ENCODE results near the gene GDI1. TPM values are rescaled to one million over a fixed set of nuclear protein-coding genes. Genes with fewer than 3 reads are reported as not detected.

GDI1 gene
- total and polyA plus RNA-seq, 9 of the 15 experiments (the other 6 are each of a cell fraction or from before 2014, with no cell fraction given): 0.97 to 82.6 (median 37.5) TPM

DNA sequence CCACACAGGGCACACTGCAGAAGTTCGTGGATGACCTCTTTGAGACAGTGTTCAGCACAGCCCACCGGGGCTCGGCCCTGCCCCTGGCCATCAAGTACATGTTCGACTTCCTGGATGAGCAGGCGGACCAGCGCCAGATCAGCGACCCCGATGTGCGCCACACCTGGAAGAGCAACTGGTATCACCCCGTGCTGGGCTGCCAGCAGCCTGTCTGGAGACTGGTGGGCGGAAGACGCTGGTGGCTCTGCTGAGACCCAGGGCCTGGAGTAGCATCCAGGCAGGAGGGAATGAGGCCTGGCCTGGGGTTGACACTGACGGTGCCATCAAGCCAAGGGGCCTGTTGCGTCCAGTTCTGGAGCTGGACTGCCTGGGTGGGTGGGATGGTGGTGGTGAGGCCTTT is 33.5 kb downstream of the GDI1 start:
- Histone ChIP-seq H3K27ac (ENCODE audit: extremely low read depth, low read depth, low read length) (no peak overlapping the region), H2AFZ (ENCODE audit: low read depth, low read length) (no peak overlapping the region), H3K4me3 (no peak overlapping the region), H3K79me2 (ENCODE audit: control insufficient read depth, insufficient read depth, low read length) (no peaks in the 10 kb centered on the region), H3K9ac (ENCODE audit: insufficient read depth in 1 of 2, low read depth in 2 of 2, low read length in 2 of 2) (no peak overlapping the region; a peak in 1 of 4 replicates), H4K20me1 (replicated peaks; ENCODE audit: control insufficient read depth, insufficient read depth, low read length) (no peaks in the 10 kb centered on the region), H3K4me1 (replicated peaks in 1 of 2; ENCODE audit: control insufficient read depth in 2 of 2, insufficient read depth in 2 of 2, low read length in 2 of 2) (peaks cover 0 to 14% of the 10 kb centered on the region in 2 experiments; a peak in 2 of 5 replicates), H3K9me1 (ENCODE audit: control insufficient read depth, insufficient read depth, low read length) (no peaks in the 10 kb centered on the region), H3K36me3 (ENCODE audit: control insufficient read depth, insufficient read depth, low read length) (peaks cover 67% of the 10 kb centered on the region; the same call in 2 of the 3 replicates), H3K4me2 (ENCODE audit: insufficient read depth, low read length) (no peak overlapping the region), H3K9me3 (replicated peaks; ENCODE audit: control insufficient read depth, insufficient read depth, low read depth, low read length) (no peaks in the 10 kb centered on the region), H3K27me3 (ENCODE audit: control insufficient read depth in 2 of 2, insufficient read depth in 2 of 2, low read length in 2 of 2) (no peaks in the 10 kb centered on the region)
- in situ Hi-C loops (cut with MboI) (no loop called here), intact Hi-C loops (cut with micrococcal nuclease) (no loop called here)
- TF ChIP-seq CBX2 (IDR thresholded peaks at IDR 0.05; ENCODE audit: insufficient read depth, low read length, poor library complexity, severe bottlenecking) (no peak), HSF4 (CRISPR knock-in tag; IDR thresholded peaks at IDR 0.05; ENCODE audit: borderline replicate concordance) (no peak), ZSCAN29 (IDR thresholded peaks at IDR 0.05) (no peak), ZNF3 (CRISPR knock-in tag; IDR thresholded peaks at IDR 0.05) (no peak), TRIM24 (IDR thresholded peaks at IDR 0.05) (no peak)
- TF ChIP-seq, protein P1, sequence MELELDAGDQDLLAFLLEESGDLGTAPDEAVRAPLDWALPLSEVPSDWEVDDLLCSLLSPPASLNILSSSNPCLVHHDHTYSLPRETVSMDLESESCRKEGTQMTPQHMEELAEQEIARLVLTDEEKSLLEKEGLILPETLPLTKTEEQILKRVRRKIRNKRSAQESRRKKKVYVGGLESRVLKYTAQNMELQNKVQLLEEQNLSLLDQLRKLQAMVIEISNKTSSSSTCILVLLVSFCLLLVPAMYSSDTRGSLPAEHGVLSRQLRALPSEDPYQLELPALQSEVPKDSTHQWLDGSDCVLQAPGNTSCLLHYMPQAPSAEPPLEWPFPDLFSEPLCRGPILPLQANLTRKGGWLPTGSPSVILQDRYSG (tag; conservative IDR thresholded peaks at IDR 0.05; ENCODE audit: low read depth): no peak
- ATAC-seq (no peak), FAIRE-seq (no peak), DNase-seq (ENCODE audit: extremely low read depth in 1 of 4, low spot score in 3 of 4) (no peak)
- CTCF ChIA-PET (ENCODE audit: low intra/inter-chr PET ratio): no interaction called here
- POLR2A ChIA-PET: interaction anchor here (1.1 kb wide), 1 partner anchor 8 kb away, joined by 4 read pairs; the partner anchor contains the start of gene LAGE3
- no TSS peak for BruUV-seq (replicated peaks)
- 94% methylated on average over 5 of the region's 14 CpGs for WGBS (ENCODE audit: insufficient coverage, low coverage, missing lambda C conversion rate)
